B cell (primary cell): ENCODE data around the gene TBK1. TPM values are rescaled to one million over a fixed set of nuclear protein-coding genes. Genes with fewer than 3 reads are reported as not detected.

ENCODE experiments used
- ATAC-seq: fragments of 200-7000 bp; cut with Tn5 transposase; one replicate; pipeline ENCODE4 v1.10.0; 2021; ENCODE audit warnings: low read depth, mild to moderate bottlenecking, moderate number of reproducible peaks, moderate library complexity
- CTCF ChIA-PET: fragments of 350-600 bp; sonication (Branson Sonifier 250); formaldehyde crosslinking; loops from one replicate; lab custom pipeline; 2021; ENCODE audit warnings: antibody characterized with exemption, inconsistent platforms; lab: Charles Lee
- POLR2A ChIA-PET: fragments of 350-600 bp; sonication (Branson Sonifier 250); formaldehyde crosslinking; loops from one replicate; lab custom pipeline; 2021; ENCODE audit warnings: antibody characterized with exemption; lab: Charles Lee
- DNase-seq: peaks from one replicate; pipeline ENCODE4 v3.0.0; 2013
- H2AFZ ChIP-seq: 2 replicates; pipeline ENCODE4 v1.6.1; 2012; ENCODE audit warnings: mild to moderate bottlenecking, low read depth, low read length; ENCODE audit not compliant: insufficient read depth, poor library complexity, severe bottlenecking
- H3K27ac ChIP-seq, 2 donors: 1 replicate in 1 of 2; 2 replicates in 1 of 2; pipeline ENCODE4 v1.5.1; 2012 to 2013; ENCODE audit warnings: low read length in 2 of 2, mild to moderate bottlenecking in 2 of 2, moderate library complexity in 1 of 2
- H3K27me3 ChIP-seq, 4 experiments: fragments of 200-600 bp in 1 of 4; sonication (generic) in 1 of 4; replicated peaks in 1 of 4; 1 replicate in 2 of 4; 2 replicates in 2 of 4; pipeline versions ENCODE4 v1.6.1 to v1.7.0; 2013 to 2016; ENCODE audit warnings: low read length in 3 of 4, mild to moderate bottlenecking in 2 of 4, mixed read lengths in 1 of 4, moderate library complexity in 1 of 4; ENCODE audit not compliant: insufficient read depth in 4 of 4, control insufficient read depth in 3 of 4; ENCODE audit errors: control extremely low read depth in 1 of 4
- H3K36me3 ChIP-seq, 2 experiments: replicated peaks in 1 of 2; 1 replicate in 1 of 2; 2 replicates in 1 of 2; pipeline versions ENCODE4 v1.6.1 to v1.7.1; 2013; ENCODE audit warnings: low read length in 1 of 2; ENCODE audit not compliant: insufficient read depth in 2 of 2, control insufficient read depth in 1 of 2; ENCODE audit errors: control extremely low read depth in 1 of 2, extremely low read depth in 1 of 2
- H3K4me1 ChIP-seq, 2 donors: fragments of 200-600 bp in 1 of 2; sonication (generic) in 1 of 2; 1 replicate in 1 of 2; 2 replicates in 1 of 2; pipeline versions ENCODE4 v1.5.1 to v1.6.1; 2013 to 2017; ENCODE audit warnings: low read length in 2 of 2; ENCODE audit not compliant: control insufficient read depth in 2 of 2, insufficient read depth in 2 of 2
- H3K4me2 ChIP-seq: replicated peaks from 2 replicates; pipeline ENCODE3; 2012; ENCODE audit warnings: mild to moderate bottlenecking, low read depth, low read length; ENCODE audit not compliant: poor library complexity, severe bottlenecking
- H3K4me3 ChIP-seq, 5 experiments: fragments of 200-600 bp in 1 of 5; sonication (generic) in 1 of 5; 1 replicate in 3 of 5; 2 replicates in 2 of 5; pipeline versions ENCODE4 v1.5.1 to v1.7.0; 2011 to 2016; ENCODE audit warnings: low read length in 4 of 5, mild to moderate bottlenecking in 4 of 5, low read depth in 2 of 5, control low read depth in 1 of 5, moderate library complexity in 1 of 5; ENCODE audit not compliant: insufficient read depth in 1 of 5; ENCODE audit errors: control extremely low read depth in 1 of 5, extremely low read depth in 1 of 5
- H3K79me2 ChIP-seq: fragments of 200-600 bp; sonication (generic); one replicate; pipeline ENCODE4 v1.6.0; 2016; ENCODE audit warnings: low read length; ENCODE audit not compliant: control insufficient read depth, insufficient read depth
- H3K9ac ChIP-seq: fragments of 200-600 bp; sonication (generic); 2 replicates; pipeline ENCODE4 v1.6.1; 2017; ENCODE audit warnings: mild to moderate bottlenecking, low read length, moderate library complexity
- H3K9me3 ChIP-seq, 3 donors: one replicate each; pipeline versions ENCODE4 v1.6.1 to v1.7.1; 2013; ENCODE audit warnings: low read length in 2 of 3; ENCODE audit not compliant: control insufficient read depth in 2 of 3, insufficient read depth in 1 of 3; ENCODE audit errors: control extremely low read depth in 1 of 3
- H4K20me1 ChIP-seq: 2 replicates; pipeline ENCODE4 v1.6.0; 2012; ENCODE audit warnings: mild to moderate bottlenecking, low read length; ENCODE audit not compliant: insufficient read depth, control insufficient read depth, poor library complexity, severe bottlenecking
- H3K27ac Mint-ChIP-seq: one replicate; pipeline ENCODE4 v1.8.0; 2021; ENCODE audit warnings: mixed read lengths
- H3K27me3 Mint-ChIP-seq: one replicate; pipeline ENCODE4 v1.8.0; 2021; ENCODE audit warnings: mixed read lengths
- H3K4me1 Mint-ChIP-seq: one replicate; pipeline ENCODE4 v1.8.0; 2021; ENCODE audit warnings: mixed read lengths
- H3K4me3 Mint-ChIP-seq: one replicate; pipeline ENCODE4 v1.8.0; 2021; ENCODE audit warnings: mixed read lengths
- H3K9me3 Mint-ChIP-seq: one replicate; pipeline ENCODE4 v1.8.0; 2022; ENCODE audit warnings: mixed read lengths; ENCODE audit not compliant: insufficient read depth
- EZH2 ChIP-seq: IDR thresholded peaks from 2 replicates; pipeline ENCODE4 v1.6.1; 2012; ENCODE audit warnings: borderline replicate concordance, low read depth, mild to moderate bottlenecking, moderate library complexity, low read length; ENCODE audit not compliant: insufficient read depth, poor library complexity, severe bottlenecking
- WGBS: methylation state at CpG from one replicate; pipeline ENCODE4 v1.1.5; 2013; ENCODE audit warnings: missing lambda C conversion rate; ENCODE audit not compliant: insufficient coverage; 5-methylcytosine and 5-hydroxymethylcytosine counted together
- intact Hi-C: fragments of 100-400 bp; cut with micrococcal nuclease; formaldehyde crosslinking; loops from one replicate; pipeline ENCODE4 v1.10.0; 2022
- polyA plus RNA-seq: library from polyadenylated mRNA; depleted of rRNA; stranded (reverse); fragments of >200 nt; gene quantifications from 2 replicates; pipeline ENCODE4 v1.2.3, GENCODE V29; 2012
- total RNA-seq, 2 donors: library from RNA; stranded (reverse); fragments of 120-200 nt in 1 of 2; gene quantifications; 1 replicate in 1 of 2; 2 replicates in 1 of 2; pipeline versions ENCODE4 v1.2.3 to v1.2.4, GENCODE V29; 2013 to 2022
- TF ChIP-seq, protein P1 (sequence below): fragments of 200-600 bp; IDR thresholded peaks from one replicate; pipeline ENCODE4 v1.8.0; 2022; ENCODE audit warnings: antibody characterized with exemption, mild to moderate bottlenecking

Gene TBK1
- total and polyA plus RNA-seq, 2 donors (not counting 1 experiment from before 2014, with no cell fraction given): 10.4 to 46.9 TPM

DNA sequence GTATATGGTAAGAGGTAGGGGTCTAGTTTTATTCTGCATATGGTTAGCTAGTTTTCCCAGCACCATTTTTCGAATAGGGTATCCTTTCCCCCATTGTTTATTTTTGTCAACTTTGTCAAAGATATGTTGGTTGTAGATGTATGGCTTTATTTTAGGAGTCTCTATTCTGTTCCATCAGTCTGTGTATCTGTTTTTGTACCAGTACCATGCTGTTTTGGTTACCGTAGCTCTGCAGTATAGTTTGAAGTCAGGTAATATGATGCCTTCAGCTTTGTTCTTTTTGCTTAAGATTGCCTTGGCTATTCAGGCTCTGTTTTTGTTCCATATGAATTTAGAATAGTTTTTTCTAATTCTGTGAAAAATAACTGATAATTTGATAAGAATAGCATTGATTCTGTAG, 24.9 kb downstream of the TBK1 start:
- H3K27me3 Mint-ChIP-seq: no peaks in the 10 kb centered on the region
- Histone ChIP-seq H3K27ac (no peak overlapping the region), H3K36me3 (peaks cover 28 to 36% of the 10 kb centered on the region in 2 experiments), H3K4me2 (no peak overlapping the region), H2AFZ (no peak overlapping the region), H3K9me3 (peaks cover 3 to 10% (median 9%) of the 10 kb centered on the region in 3 donors), H3K27me3 (no peaks in the 10 kb centered on the region), H3K4me1 (no peaks in the 10 kb centered on the region), H3K4me3 (no peak overlapping the region), H3K79me2 (peaks cover 9% of the 10 kb centered on the region), H3K9ac (no peak overlapping the region), H4K20me1 (no peaks in the 10 kb centered on the region)
- TF ChIP-seq, protein P1, sequence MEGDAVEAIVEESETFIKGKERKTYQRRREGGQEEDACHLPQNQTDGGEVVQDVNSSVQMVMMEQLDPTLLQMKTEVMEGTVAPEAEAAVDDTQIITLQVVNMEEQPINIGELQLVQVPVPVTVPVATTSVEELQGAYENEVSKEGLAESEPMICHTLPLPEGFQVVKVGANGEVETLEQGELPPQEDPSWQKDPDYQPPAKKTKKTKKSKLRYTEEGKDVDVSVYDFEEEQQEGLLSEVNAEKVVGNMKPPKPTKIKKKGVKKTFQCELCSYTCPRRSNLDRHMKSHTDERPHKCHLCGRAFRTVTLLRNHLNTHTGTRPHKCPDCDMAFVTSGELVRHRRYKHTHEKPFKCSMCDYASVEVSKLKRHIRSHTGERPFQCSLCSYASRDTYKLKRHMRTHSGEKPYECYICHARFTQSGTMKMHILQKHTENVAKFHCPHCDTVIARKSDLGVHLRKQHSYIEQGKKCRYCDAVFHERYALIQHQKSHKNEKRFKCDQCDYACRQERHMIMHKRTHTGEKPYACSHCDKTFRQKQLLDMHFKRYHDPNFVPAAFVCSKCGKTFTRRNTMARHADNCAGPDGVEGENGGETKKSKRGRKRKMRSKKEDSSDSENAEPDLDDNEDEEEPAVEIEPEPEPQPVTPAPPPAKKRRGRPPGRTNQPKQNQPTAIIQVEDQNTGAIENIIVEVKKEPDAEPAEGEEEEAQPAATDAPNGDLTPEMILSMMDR: no peak
- TF ChIP-seq EZH2: no peak
- ChIA-PET POLR2A (no interaction called here), CTCF (no interaction called here)
- no peak for ATAC-seq
- intact Hi-C loops: no loop called here
- no CpG with 5 or more reads among the region's 2 CpGs for WGBS
- DNase-seq: no peak
- H3K4me1 Mint-ChIP-seq: no peaks in the 10 kb centered on the region
- no peak overlapping the region for H3K4me3 Mint-ChIP-seq
- H3K9me3 Mint-ChIP-seq: peaks cover 5% of the 10 kb centered on the region
- H3K27ac Mint-ChIP-seq: no peak overlapping the region

DNA sequence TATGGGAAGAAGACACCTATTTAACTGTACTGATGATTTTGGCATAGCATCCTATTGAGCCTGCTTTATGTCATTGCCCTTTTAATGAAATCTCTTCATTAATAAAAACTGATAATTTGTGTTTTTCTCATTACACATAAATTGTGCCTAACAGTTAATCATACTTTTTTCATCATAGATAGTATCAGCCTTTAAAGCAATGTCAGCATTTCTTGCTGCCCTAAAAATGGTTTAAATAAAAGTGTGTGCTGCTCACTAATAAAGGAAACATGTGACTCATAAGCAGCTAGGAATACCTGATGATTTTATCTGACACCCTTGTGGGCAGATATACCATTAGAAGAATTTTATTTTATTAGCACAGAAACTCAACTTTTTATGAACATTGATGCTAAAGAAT, 26.7 kb downstream of the TBK1 start:
- no peak overlapping the region for H3K27ac ChIP-seq
- no peaks in the 10 kb centered on the region for H4K20me1 ChIP-seq
- H2AFZ ChIP-seq: no peak overlapping the region
- no peak overlapping the region for H3K4me3 Mint-ChIP-seq
- H3K27ac Mint-ChIP-seq: no peak overlapping the region
- no peaks in the 10 kb centered on the region for H3K27me3 ChIP-seq
- POLR2A ChIA-PET: no interaction called here
- no peaks in the 10 kb centered on the region for H3K4me1 Mint-ChIP-seq
- H3K36me3 ChIP-seq: peaks cover 24 to 40% of the 10 kb centered on the region in 2 experiments
- peaks cover 9% of the 10 kb centered on the region for H3K79me2 ChIP-seq
- no peak for DNase-seq
- no peak for ATAC-seq
- intact Hi-C loops: no loop called here
- H3K4me2 ChIP-seq: no peak overlapping the region
- CTCF ChIA-PET: no interaction called here
- TF ChIP-seq, protein P1: no peak
- no peak for TF ChIP-seq EZH2
- peaks cover 5% of the 10 kb centered on the region for H3K9me3 Mint-ChIP-seq
- no peaks in the 10 kb centered on the region for H3K27me3 Mint-ChIP-seq
- no peaks in the 10 kb centered on the region for H3K4me1 ChIP-seq
- H3K4me3 ChIP-seq: no peak overlapping the region
- H3K9me3 ChIP-seq: peaks cover 3 to 10% (median 9%) of the 10 kb centered on the region in 3 donors
- H3K9ac ChIP-seq: no peak overlapping the region
